Keratinocyte (primary cell): ENCODE results near the gene CCER1.

Experiments used
- CTCF ChIP-seq, 3 experiments: IDR thresholded peaks in 1 of 3; conservative IDR thresholded peaks in 1 of 3; optimal IDR thresholded peaks in 1 of 3; 2 replicates in 2 of 3; 3 replicates in 1 of 3; pipeline versions ENCODE3 to v1.5.1; 2011; ENCODE audit warnings: low read length in 3 of 3, mild to moderate bottlenecking in 3 of 3, moderate library complexity in 2 of 3, control low read depth in 1 of 3, inconsistent platforms in 1 of 3; ENCODE audit not compliant: insufficient read depth in 2 of 3; ENCODE audit errors: extremely low read depth in 1 of 3
- EZH2 ChIP-seq: IDR thresholded peaks from one replicate; pipeline ENCODE4 v1.6.1; 2012; ENCODE audit warnings: inconsistent platforms, mild to moderate bottlenecking, low read length, moderate library complexity

GRCh38 chr12:90917431-90917830 lies 37.5 kb downstream of the CCER1 start:
- TF ChIP-seq CTCF (optimal IDR thresholded peaks at IDR 0.05 in 1 of 3, IDR thresholded peaks at IDR 0.05 in 1 of 3, conservative IDR thresholded peaks at IDR 0.05 in 1 of 3; ENCODE audit: extremely low read depth in 1 of 3, insufficient read depth in 2 of 3, low read length in 3 of 3) (no peak), EZH2 (no peak)
